GM21360 (cell line): ENCODE measurements around the gene BLMH.
"Not testable (repeated sequence)": the region's sequence is repeated elsewhere in the genome, so short reads cannot be mapped to it uniquely, and the experiment has no call there.

ENCODE experiments used
- ATAC-seq: cut with Tn5 transposase; IDR thresholded peaks from one replicate; pipeline ENCODE4 v1.9.1; 2021; ENCODE audit warnings: mild to moderate bottlenecking, moderate library complexity; ENCODE audit not compliant: unreplicated experiment

Gene BLMH

GRCh38 chr17:30207655-30208054 is 84.1 kb downstream of the BLMH start:
- no peak for ATAC-seq

DNA sequence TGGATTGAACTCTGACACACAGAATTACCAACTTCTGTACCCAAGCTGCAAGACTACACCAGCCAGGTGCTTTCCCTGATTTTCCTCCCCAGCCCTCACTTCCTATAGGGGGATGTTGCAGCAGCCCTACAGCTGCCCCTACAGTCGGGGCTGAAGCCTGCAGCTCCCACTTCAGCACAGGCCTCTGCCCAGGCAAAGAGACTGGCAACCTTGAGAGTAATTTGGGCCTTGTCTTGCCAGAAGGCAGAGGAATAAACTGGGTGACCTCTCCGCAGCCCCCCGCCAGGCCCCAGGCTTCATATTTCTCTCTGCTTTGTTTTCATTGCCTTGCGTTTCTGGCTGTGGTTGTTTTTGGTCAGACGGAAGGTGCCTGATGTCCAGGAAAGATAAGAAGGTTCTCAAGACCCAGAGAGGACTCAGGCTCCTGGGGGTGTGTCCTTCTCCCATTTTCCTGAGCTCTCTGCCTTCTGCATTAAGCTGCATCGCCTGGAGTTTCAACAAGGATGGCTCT is 88.2 kb downstream of the BLMH start:
- no peak for ATAC-seq

GRCh38 chr17:30200656-30201055 is 91.1 kb downstream of the BLMH start:
- not testable (repeated sequence) for ATAC-seq

DNA sequence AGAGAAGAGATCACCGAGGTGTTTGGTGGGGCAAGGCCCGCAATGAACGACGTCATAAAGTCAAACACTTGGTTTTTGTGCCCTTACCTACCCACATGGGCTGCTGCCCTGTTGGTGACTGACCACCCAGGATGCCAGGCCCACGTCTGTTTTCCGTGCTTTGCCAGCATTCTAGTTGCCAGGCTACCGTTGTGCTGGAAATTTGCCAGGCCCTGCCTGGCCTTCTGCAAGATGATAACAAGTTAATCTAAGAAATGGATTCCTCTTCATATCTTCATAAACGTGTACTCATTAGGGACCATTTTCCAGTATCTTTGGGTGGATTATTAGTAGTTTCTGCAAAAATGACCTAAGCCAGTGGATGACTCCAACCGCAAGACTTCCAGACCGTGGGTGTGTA is 91.6 kb downstream of the BLMH start:
- ATAC-seq = no peak

DNA sequence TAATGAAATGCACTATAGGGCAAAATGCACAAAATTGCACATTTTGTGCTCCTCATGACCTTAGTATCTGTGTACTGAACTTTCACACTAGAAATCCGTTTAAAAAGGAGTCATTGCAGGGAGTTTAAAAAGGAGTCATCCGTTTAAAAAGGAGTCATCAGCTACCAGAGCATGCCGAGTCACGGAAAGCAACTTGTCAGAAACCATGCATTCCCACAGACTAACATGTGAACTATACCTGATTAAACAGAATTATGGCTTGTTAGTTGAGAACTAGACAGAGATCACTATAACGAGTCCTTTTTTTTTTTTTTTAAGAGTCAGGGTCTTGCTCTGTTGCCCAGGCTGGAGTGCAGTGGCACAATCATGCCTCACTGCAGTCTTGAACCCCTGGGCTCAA is 92.1 kb downstream of the BLMH start:
- no peak for ATAC-seq
